GM19438 (cell line): ENCODE results near the gene NDFIP2.
A peak's percentile ranks its signal among the peaks of the same experiment; 100 is the strongest.

Experiments
- ATAC-seq: cut with Tn5 transposase; IDR thresholded peaks from one replicate; pipeline ENCODE4 v1.9.1; 2021; ENCODE audit warnings: low read depth; ENCODE audit not compliant: unreplicated experiment

NDFIP2 gene, protein sequence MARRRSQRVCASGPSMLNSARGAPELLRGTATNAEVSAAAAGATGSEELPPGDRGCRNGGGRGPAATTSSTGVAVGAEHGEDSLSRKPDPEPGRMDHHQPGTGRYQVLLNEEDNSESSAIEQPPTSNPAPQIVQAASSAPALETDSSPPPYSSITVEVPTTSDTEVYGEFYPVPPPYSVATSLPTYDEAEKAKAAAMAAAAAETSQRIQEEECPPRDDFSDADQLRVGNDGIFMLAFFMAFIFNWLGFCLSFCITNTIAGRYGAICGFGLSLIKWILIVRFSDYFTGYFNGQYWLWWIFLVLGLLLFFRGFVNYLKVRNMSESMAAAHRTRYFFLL

DNA sequence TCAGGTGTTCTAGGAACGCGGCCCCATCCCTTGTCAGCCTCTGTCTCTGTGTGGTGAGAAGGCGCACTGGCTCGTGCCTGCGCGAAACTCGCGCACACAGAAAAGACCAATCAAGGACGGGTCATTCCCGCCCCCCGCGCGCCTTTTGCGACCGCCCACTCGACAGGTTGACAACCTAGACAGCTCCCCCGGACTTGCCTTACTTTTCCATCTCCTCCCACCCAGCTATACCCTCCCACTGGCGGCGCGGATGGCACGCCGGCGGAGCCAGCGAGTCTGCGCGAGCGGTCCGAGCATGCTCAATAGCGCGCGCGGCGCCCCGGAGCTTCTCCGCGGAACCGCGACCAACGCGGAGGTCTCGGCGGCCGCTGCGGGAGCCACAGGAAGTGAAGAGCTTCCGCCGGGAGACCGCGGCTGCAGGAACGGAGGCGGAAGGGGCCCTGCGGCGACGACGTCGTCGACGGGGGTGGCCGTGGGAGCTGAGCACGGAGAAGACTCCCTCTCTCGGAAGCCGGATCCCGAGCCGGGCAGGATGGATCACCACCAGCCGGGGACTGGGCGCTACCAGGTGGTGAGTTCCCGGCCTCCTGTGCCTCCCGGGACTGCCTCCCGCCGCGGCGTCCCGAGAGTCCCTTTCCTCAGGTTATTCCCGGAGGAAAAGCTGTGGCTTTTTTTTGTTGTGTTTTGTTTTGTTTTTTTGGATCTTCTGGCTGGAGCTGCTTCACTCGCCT is at the start of gene NDFIP2:
NDFIP2 (plus strand) TSS at position 202 of the 731 bp plus-strand sequence; CDS start at position 251, 49 bp downstream.
- ATAC-seq: peak; percentile 81

DNA sequence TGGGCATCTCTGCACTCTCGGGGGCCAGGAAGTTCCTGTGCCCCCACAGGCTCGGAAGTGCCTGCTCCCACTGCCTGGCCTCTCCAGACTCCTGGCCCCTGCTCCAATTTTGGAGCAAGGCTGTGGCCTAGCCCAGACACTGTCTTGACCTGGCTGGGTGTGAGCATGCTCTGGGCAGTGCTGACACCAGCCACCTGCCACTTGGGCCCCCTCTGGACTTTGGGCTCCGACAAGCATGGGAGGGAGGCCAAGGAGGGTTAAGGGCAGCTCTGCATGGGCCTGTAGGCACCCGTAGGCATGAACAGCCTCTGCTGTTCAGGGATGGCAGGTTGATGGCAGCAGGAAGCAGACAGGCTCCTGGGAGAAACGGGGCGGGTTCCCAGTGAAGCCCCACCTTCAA is 48.9 kb upstream of the NDFIP2 start:
- ATAC-seq: no peak

DNA sequence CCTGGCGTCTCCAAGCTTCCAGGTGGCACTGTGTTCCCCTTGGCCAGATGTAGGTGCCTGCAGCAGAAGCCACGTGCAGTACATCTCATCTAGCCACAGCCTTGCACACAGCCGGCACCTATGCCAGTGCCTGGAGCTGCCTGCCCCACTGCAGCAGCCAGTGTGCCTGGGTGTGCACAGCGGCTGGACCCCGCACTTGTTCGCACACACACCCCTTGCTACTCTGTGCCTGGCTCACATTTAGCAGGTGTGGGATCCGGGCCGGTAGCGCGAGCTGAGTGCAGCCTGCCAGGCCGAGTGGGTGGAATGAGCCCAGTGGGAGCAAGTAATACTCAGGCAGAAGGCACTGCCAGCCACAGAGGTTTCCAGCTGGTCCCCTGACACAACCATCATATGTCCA is 48.0 kb upstream of the NDFIP2 start:
- no peak for ATAC-seq

- ATAC-seq: no peak
Measured at GRCh38 chr13:79434556-79434955, 46.4 kb upstream of the NDFIP2 start.

DNA sequence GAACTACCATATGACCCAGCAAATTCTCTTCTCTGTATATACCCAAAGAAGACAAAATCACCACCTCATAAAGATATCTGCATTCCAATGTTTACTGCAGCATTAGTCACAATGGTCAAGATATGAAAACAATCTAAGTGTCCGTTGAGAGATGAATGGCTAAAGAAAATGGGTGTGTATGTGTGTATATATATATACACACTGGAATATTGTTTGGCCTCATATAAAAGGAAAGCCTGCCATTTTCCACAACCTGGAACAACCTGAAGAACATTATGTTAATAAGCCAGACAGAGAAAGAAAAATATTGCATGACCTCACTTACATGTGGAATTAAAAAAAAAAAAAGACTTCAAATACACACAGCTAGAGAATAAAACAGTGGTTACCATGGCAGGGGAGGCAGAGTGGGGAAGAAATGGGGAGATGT is 45.4 kb upstream of the NDFIP2 start:
- ATAC-seq: no peak

DNA sequence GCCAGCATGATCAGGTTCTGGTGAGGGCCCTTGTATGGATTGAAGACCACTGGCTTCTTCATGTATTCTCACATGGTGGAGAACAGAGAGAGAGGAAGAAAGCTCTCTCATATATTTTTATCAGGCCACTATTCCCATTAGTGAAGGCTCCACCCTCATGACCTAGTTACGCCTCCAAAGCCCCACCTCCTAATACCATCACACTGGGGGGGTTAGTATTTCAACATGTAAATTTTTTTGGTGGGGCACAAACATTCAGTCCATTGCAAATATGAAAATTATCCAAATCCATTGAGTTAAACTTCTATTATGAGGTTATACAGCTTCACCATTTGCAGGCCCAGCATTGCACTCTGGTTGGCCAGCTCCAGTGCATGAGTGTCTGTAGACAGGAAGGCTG is 41.7 kb upstream of the NDFIP2 start:
- ATAC-seq: no peak

DNA sequence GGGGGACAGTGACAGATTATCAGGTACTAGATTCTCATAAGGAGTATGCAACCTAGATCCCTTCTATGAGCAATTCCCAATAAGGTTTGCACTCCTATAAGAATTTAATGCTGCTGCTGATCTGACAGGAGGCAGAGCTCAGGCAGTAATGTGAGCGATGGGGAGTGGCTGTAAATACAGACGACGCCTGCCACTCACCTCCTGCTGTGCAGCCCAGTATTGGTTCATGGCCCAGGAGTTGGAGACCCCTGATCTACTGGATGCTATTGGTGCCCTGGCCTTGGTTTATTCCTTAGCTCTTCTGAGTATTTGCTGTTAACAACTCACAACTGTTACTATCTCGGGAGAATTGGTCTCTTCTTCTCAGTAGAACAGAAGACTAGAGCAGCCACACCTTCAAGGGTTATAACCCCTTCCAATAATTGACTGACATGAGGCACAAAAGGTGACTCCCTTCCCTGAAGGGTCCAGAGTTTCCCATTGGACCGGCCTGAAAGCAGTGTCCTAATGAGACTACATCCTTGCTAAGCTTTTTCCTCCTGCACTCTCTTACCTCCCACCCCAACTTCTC is 39.9 kb upstream of the NDFIP2 start:
- no peak for ATAC-seq

GRCh38 chr13:79442221-79442620 is 38.7 kb upstream of the NDFIP2 start:
- no peak for ATAC-seq

DNA sequence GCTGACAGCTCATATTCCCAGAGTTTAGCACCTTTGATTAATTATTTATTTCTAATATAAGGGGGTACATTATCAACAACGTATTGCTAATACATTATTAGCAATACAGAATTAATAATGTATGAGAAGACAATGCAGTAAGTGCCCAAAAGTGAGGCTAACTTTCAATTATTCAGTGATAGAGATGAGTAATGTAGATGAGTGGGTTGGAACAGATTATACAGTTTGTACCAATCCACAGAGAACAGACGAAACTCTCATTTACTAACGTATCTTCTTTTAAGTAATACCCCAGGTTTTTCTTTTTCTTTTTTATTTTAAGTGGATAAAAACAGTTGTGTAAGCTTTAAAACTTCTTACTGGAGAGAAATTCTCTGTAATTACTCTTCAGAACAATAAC is 38.2 kb upstream of the NDFIP2 start:
- no peak for ATAC-seq

DNA sequence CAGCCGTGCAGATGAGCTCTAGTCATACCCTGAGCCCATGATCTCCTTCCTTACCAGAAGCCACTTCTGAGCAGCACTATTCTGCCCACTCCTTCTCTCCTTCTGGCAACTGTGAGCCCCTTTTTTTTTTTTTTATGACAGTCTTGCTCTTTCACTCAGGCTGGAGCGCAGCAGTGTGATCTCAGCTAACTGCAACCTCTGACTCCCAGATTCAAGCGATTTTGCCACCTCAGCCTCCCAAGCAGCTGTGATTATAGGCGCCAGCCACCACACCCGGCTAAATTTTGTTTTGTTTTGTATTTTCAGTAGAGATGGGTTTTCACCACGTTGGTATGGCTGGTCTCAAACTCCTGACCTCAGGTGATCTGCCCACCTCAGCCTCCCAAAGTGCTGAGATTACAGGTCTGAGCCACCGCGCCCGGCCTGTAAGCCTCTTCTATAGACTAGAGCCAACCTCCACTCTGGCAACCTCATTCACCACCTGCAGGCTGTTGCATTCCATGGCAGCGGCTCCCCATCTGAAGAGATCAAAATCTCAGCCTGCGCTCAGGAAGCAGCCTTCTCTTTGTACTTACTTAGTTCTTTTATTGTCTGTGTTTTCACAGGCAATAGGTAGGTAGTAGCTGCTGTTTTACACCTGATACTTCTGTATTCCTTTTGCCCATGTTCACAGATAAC is 34.8 kb upstream of the NDFIP2 start:
- ATAC-seq: no peak

DNA sequence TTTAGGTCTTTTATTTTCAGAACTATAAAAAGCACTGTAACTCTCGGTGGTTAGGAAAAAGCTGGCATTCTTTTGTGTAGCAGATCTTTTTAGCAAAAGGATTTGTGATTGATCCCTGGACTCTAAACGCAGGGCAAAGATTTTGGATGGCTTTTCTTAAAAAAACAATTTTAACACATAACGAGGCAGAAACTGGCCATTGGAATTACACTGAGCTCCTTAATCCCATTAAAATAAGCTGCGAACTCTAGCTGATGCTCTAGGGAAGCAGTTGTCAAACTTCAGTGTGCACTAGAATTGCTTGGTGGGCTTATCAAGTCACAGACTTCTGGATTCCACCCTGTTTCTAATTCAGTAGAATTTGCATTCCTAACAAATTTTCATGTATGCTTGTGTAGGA is 33.8 kb upstream of the NDFIP2 start:
- ATAC-seq: no peak

DNA sequence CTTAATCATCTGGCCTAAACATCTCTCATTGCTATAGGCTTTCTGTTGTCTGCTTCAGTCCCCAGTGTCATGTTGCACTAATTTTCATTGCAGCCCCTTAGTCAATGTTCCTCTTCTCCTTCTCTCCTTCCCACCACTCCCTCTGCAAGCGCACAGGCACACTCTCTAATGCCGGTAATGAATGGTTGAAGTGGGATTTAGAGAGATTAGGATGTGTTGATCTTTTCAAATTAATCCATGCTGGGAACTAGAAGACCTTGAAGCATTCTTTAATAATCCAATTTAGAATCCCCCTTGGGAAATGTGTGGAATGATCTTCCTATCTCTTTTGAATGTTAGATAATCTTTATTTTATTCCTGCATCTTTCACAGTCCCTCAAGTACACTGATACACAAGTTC is 33.2 kb upstream of the NDFIP2 start:
- no peak for ATAC-seq

GRCh38 chr13:79448413-79448812 is 32.5 kb upstream of the NDFIP2 start:
- ATAC-seq: peak; percentile 48

DNA sequence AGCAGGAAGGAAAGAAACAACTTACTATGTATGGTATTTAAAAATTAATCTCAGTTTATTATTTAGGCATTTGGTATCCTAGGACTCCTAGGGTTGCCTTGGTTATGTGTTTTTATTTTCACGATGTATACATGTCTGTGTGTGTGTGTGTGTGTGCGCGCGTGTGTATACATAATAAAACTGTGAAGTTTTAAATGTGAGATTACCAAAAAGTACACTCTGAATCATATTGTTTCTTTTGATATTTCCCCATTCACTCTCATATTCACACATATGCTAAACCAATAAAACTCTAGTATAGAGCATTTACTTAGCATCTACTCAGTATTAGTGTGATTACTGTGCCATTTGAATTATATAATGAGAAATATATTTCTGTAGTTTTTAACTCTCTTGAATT is 30.8 kb upstream of the NDFIP2 start:
- ATAC-seq: no peak

- peak; percentile 96 for ATAC-seq
Measured at GRCh38 chr13:79451500-79451962, 29.4 kb upstream of the NDFIP2 start.

GRCh38 chr13:79452239-79452913 is 28.6 kb upstream of the NDFIP2 start:
- ATAC-seq: no peak

- no peak for ATAC-seq
Measured at GRCh38 chr13:79455331-79455730, 25.6 kb upstream of the NDFIP2 start.

- no peak for ATAC-seq
Measured at GRCh38 chr13:79456051-79456450, 24.9 kb upstream of the NDFIP2 start.

DNA sequence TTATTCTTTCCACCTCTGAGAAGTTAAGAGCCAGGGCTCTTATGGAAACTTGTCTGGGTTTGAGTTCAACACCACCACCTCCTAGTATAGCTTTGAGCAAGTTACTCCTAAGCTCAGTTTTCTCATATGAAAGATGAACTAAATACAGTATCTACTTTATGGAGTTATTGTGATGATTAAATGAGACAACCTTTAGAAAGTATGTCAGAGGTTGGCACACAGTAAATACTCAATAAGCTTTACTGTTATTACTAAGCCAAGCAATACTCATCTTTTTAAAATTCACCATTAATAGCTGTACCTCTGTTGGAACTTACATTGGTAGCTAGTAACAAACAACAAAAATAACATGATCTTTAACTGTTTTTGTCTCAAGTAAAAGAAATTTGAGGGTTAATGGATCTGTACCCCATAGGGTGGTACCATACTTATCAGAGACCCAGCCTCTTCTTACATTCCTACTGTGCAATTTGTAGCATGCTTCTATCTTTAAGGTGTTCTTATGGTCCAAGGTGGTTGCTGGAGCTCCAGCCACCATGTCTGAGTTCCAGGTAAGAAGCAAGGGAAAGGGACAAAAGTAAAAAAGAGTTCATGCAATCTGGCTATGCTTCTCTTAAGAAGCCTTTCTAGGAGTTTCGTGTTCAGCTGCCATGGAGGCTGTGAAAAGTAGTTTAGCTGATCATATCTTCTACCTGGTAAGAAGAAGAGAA is 24.1 kb upstream of the NDFIP2 start:
- no peak for ATAC-seq

DNA sequence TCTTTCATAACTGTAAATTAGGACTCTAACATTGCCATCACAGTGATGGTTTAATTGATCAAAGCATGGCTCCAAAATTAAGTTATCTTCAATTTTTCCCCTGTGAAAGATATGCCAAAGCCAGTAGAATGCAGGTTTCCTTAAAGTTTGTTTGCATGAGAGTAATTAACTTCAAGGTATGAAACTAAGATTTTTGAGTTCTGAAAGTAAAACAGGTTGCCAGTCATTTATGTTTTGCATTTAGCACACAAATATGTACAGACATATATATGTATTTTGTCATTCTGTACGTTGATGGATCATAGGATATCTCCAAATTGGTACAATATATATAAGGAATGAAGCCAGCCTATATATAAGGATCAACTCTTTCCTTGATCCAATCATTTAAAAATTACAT is 23.6 kb upstream of the NDFIP2 start:
- no peak for ATAC-seq
